Gastroesophageal sphincter (tissue), 3 donors: Measurements from ENCODE around the gene ERC1.
A peak's percentile ranks its signal among the peaks of the same experiment; 100 is the strongest.

Source experiments
- POLR2A ChIP-seq, 2 donors: fragments of 450-650 bp; IDR thresholded peaks; one replicate each; pipeline ENCODE4 v1.6.1; 2017; ENCODE audit warnings: antibody characterized with exemption in 2 of 2, mild to moderate bottlenecking in 2 of 2, moderate library complexity in 1 of 2
- POLR2AphosphoS5 ChIP-seq: sonication (generic); formaldehyde crosslinking; IDR thresholded peaks from one replicate; pipeline ENCODE4 v1.6.1; 2017; ENCODE audit warnings: antibody characterized with exemption
- TF ChIP-seq, protein P1 (sequence below), 4 experiments: fragments of 200-600 bp in 2 of 4; fragments of 450-650 bp in 2 of 4; sonication (generic) in 1 of 4; IDR thresholded peaks; one replicate each; pipeline ENCODE4 v1.5.1; 2017 to 2019; ENCODE audit warnings: antibody characterized with exemption in 4 of 4, mild to moderate bottlenecking in 2 of 4, moderate library complexity in 2 of 4

- TF ChIP-seq POLR2A (IDR thresholded peaks at IDR 0.05) (peak; percentile 45 to 61), POLR2AphosphoS5 (peak; percentile 74)
- TF ChIP-seq, protein P1, sequence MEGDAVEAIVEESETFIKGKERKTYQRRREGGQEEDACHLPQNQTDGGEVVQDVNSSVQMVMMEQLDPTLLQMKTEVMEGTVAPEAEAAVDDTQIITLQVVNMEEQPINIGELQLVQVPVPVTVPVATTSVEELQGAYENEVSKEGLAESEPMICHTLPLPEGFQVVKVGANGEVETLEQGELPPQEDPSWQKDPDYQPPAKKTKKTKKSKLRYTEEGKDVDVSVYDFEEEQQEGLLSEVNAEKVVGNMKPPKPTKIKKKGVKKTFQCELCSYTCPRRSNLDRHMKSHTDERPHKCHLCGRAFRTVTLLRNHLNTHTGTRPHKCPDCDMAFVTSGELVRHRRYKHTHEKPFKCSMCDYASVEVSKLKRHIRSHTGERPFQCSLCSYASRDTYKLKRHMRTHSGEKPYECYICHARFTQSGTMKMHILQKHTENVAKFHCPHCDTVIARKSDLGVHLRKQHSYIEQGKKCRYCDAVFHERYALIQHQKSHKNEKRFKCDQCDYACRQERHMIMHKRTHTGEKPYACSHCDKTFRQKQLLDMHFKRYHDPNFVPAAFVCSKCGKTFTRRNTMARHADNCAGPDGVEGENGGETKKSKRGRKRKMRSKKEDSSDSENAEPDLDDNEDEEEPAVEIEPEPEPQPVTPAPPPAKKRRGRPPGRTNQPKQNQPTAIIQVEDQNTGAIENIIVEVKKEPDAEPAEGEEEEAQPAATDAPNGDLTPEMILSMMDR (IDR thresholded peaks at IDR 0.05), result peak; percentile 89 to 97 (median 97)
Observed at GRCh38 chr12:949453-950191, 41.4 kb upstream of the ERC1 start, which contains the start of gene RAD52.
